ENCODE results near the gene TSNAXIP1.

TSNAXIP1 gene

DNA sequence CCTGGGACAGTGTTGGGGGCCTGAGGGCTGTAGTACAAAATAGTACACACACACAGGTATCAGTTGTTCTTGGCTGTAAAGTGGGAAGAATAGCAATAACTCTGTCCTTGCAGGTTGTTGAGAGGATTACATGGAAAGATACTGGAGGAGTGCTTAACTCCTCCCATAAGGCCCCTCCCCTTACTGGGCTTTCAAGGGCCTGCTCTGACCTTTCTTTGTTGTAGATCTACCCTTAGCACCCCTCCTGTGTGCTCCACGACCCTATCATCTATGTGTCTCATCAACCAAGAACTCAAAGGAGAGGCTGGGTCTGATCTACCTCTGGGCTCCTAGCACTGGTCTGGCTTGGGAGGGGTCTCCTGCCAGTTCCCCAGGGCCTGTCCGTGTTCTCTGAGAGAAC is 57.9 kb downstream of the TSNAXIP1 start:
- TF ChIP-seq CTCF (IDR thresholded peaks at IDR 0.05; ENCODE audit: extremely low read depth, insufficient read depth, missing control alignments), result no peak
- no peak for DNase-seq (ENCODE audit: low spot score)
- in situ Hi-C loops (cut with MboI; ENCODE audit: low pct_unique_long_range_greater_than_20kb, low sequenced_read_pairs, unreplicated experiment), result no loop called here

GRCh38 chr16:67865318-67865717 is 58.6 kb downstream of the TSNAXIP1 start:
- in situ Hi-C loops (cut with MboI; ENCODE audit: low pct_unique_long_range_greater_than_20kb, low sequenced_read_pairs, unreplicated experiment), result no loop called here
- DNase-seq (ENCODE audit: low spot score), result no peak
- peak; percentile 59 for TF ChIP-seq CTCF (IDR thresholded peaks at IDR 0.05; ENCODE audit: extremely low read depth, insufficient read depth, missing control alignments)

- no peak for TF ChIP-seq CTCF (IDR thresholded peaks at IDR 0.05; ENCODE audit: extremely low read depth, insufficient read depth, missing control alignments)
- DNase-seq (ENCODE audit: low spot score), result no peak
- in situ Hi-C loops (cut with MboI; ENCODE audit: low pct_unique_long_range_greater_than_20kb, low sequenced_read_pairs, unreplicated experiment), result no loop called here
These were observed 61.6 kb downstream of the TSNAXIP1 start for GRCh38 chr16:67868290-67868689.

- in situ Hi-C loops (cut with MboI; ENCODE audit: low pct_unique_long_range_greater_than_20kb, low sequenced_read_pairs, unreplicated experiment), result no loop called here
- DNase-seq (ENCODE audit: low spot score), result no peak
- no peak for TF ChIP-seq CTCF (IDR thresholded peaks at IDR 0.05; ENCODE audit: extremely low read depth, insufficient read depth, missing control alignments)
These were observed 63.0 kb downstream of the TSNAXIP1 start for GRCh38 chr16:67869653-67870052.

GRCh38 chr16:67871256-67871655 is 64.6 kb downstream of the TSNAXIP1 start:
- TF ChIP-seq CTCF (IDR thresholded peaks at IDR 0.05; ENCODE audit: extremely low read depth, insufficient read depth, missing control alignments), result no peak
- no peak for DNase-seq (ENCODE audit: low spot score)
- in situ Hi-C loops (cut with MboI; ENCODE audit: low pct_unique_long_range_greater_than_20kb, low sequenced_read_pairs, unreplicated experiment), result no loop called here

- no peak for TF ChIP-seq CTCF (IDR thresholded peaks at IDR 0.05; ENCODE audit: extremely low read depth, insufficient read depth, missing control alignments)
- DNase-seq (ENCODE audit: low spot score), result no peak
- in situ Hi-C loops (cut with MboI; ENCODE audit: low pct_unique_long_range_greater_than_20kb, low sequenced_read_pairs, unreplicated experiment), result no loop called here
These were observed 65.5 kb downstream of the TSNAXIP1 start for GRCh38 chr16:67872131-67872630.
